SK-N-SH treated with all-trans-retinoic acid at 6 μM for 48 hours (cell line): ENCODE results near the gene LCE7A.

ENCODE experiments used
- ATAC-seq: fragments of 200-7000 bp; cut with Tn5 transposase; 3 replicates; pipeline ENCODE4 v1.9.1; 2020; ENCODE audit warnings: mild to moderate bottlenecking, moderate library complexity
- ARNTL ChIP-seq: fragments of 450-650 bp; formaldehyde crosslinking; IDR thresholded peaks from 2 replicates; pipeline ENCODE4 v1.5.0; 2020; ENCODE audit warnings: low read depth, mild to moderate bottlenecking, moderate library complexity, borderline replicate concordance
- BACH2 ChIP-seq: fragments of 250-450 bp; sonication (Bioruptor Pico); IDR thresholded peaks from 2 replicates; pipeline ENCODE4 v1.9.0; 2021; ENCODE audit warnings: mild to moderate bottlenecking, borderline replicate concordance
- CREB5 ChIP-seq: fragments of 250-450 bp; sonication (Bioruptor Pico); IDR thresholded peaks from 2 replicates; pipeline ENCODE4 v1.5.1; 2020; ENCODE audit warnings: low read depth, mild to moderate bottlenecking, moderate library complexity
- CSDC2 ChIP-seq: fragments of 250-450 bp; sonication (Bioruptor Pico); IDR thresholded peaks from 2 replicates; pipeline ENCODE4 v1.5.0; 2020; ENCODE audit warnings: mild to moderate bottlenecking, moderate library complexity
- CSRNP3 ChIP-seq: fragments of 250-450 bp; sonication (Bioruptor Pico); IDR thresholded peaks from 2 replicates; pipeline ENCODE4 v1.5.1; 2021; ENCODE audit warnings: mild to moderate bottlenecking, moderate library complexity
- ESRRG ChIP-seq: fragments of 250-450 bp; sonication (Bioruptor Pico); IDR thresholded peaks from 2 replicates; pipeline ENCODE4 v1.6.1; 2021; ENCODE audit warnings: mild to moderate bottlenecking
- GLIS3 ChIP-seq: fragments of 250-450 bp; sonication (Bioruptor Pico); IDR thresholded peaks from 2 replicates; pipeline ENCODE4 v1.5.0; 2020; ENCODE audit warnings: mild to moderate bottlenecking, moderate library complexity
- ISL1 ChIP-seq: fragments of 250-450 bp; sonication (Bioruptor Pico); IDR thresholded peaks from 2 replicates; pipeline ENCODE4 v2.1.2; 2022; ENCODE audit warnings: mild to moderate bottlenecking, moderate library complexity
- OSR1 ChIP-seq: fragments of 250-450 bp; sonication (Bioruptor Pico); IDR thresholded peaks from 2 replicates; pipeline ENCODE4 v1.8.0; 2022; ENCODE audit warnings: moderate library complexity, mild to moderate bottlenecking, inconsistent platforms
- POU6F1 ChIP-seq: fragments of 250-450 bp; sonication (Bioruptor Pico); IDR thresholded peaks from 2 replicates; pipeline ENCODE4 v1.8.0; 2021; ENCODE audit warnings: low read depth, mild to moderate bottlenecking, moderate library complexity, borderline replicate concordance
- PPARA ChIP-seq: fragments of 250-450 bp; sonication (Bioruptor Pico); IDR thresholded peaks from 2 replicates; pipeline ENCODE4 v1.5.0; 2020; ENCODE audit warnings: mild to moderate bottlenecking, borderline replicate concordance
- RARB ChIP-seq: fragments of 250-450 bp; sonication (Bioruptor Pico); IDR thresholded peaks from 2 replicates; pipeline ENCODE4 v1.8.0; 2021; ENCODE audit warnings: mild to moderate bottlenecking, moderate library complexity
- SNAI2 ChIP-seq: fragments of 250-450 bp; sonication (Bioruptor Pico); IDR thresholded peaks from 2 replicates; pipeline ENCODE4 v1.5.0; 2020; ENCODE audit warnings: mild to moderate bottlenecking, moderate library complexity
- TCF4 ChIP-seq: fragments of 250-450 bp; sonication (Bioruptor Pico); IDR thresholded peaks from 2 replicates; pipeline ENCODE4 v1.8.0; 2021; ENCODE audit warnings: mild to moderate bottlenecking, moderate library complexity, borderline replicate concordance
- TOX ChIP-seq: fragments of 250-450 bp; sonication (Bioruptor Pico); IDR thresholded peaks from 2 replicates; pipeline ENCODE4 v1.8.0; 2021; ENCODE audit warnings: mild to moderate bottlenecking, moderate library complexity, borderline replicate concordance
- TSHZ2 ChIP-seq: fragments of 250-450 bp; sonication (Bioruptor Pico); IDR thresholded peaks from 2 replicates; pipeline ENCODE4 v1.5.0; 2020; ENCODE audit warnings: mild to moderate bottlenecking, moderate library complexity
- ZFP3 ChIP-seq: fragments of 250-450 bp; sonication (Bioruptor Pico); IDR thresholded peaks from 2 replicates; pipeline ENCODE4 v1.5.0; 2020; ENCODE audit warnings: mild to moderate bottlenecking, moderate library complexity
- ZFP30 ChIP-seq: fragments of 450-650 bp; formaldehyde crosslinking; IDR thresholded peaks from 2 replicates; pipeline ENCODE4 v1.5.0; 2022; ENCODE audit warnings: mild to moderate bottlenecking, moderate library complexity
- ZNF565 ChIP-seq: fragments of 450-650 bp; formaldehyde crosslinking; conservative IDR thresholded peaks from 2 replicates; pipeline ENCODE4 v1.5.0; 2020; ENCODE audit warnings: low read depth, mild to moderate bottlenecking, moderate library complexity
- ZNF70 ChIP-seq: fragments of 450-650 bp; formaldehyde crosslinking; IDR thresholded peaks from 2 replicates; pipeline ENCODE4 v1.5.0; 2020; ENCODE audit warnings: mild to moderate bottlenecking, moderate library complexity
- ZNF8 ChIP-seq: fragments of 450-650 bp; formaldehyde crosslinking; IDR thresholded peaks from 2 replicates; pipeline ENCODE4 v1.5.0; 2020; ENCODE audit warnings: mild to moderate bottlenecking, moderate library complexity

Gene LCE7A

GRCh38 chr1:152869808-152870419 lies 10.1 kb downstream of the LCE7A start:
- peak; percentile 87 for ATAC-seq
- TF ChIP-seq SNAI2 (CRISPR knock-in tag) (no peak), OSR1 (CRISPR knock-in tag) (no peak), ZNF8 (no peak), CSRNP3 (CRISPR knock-in tag) (no peak), ESRRG (CRISPR knock-in tag) (no peak), CREB5 (no peak), CSDC2 (CRISPR knock-in tag) (no peak), ZFP30 (CRISPR knock-in tag) (no peak), TSHZ2 (no peak), GLIS3 (CRISPR knock-in tag) (no peak), ZNF565 (CRISPR knock-in tag) (no peak), RARB (CRISPR knock-in tag) (no peak), ARNTL (CRISPR knock-in tag) (no peak), ZNF70 (CRISPR knock-in tag) (no peak), ISL1 (CRISPR knock-in tag) (no peak), TOX (CRISPR knock-in tag) (no peak)

- TF ChIP-seq ZFP30 (CRISPR knock-in tag) (no peak), BACH2 (CRISPR knock-in tag) (no peak), ARNTL (CRISPR knock-in tag) (no peak), OSR1 (CRISPR knock-in tag) (no peak), ISL1 (CRISPR knock-in tag) (no peak), GLIS3 (CRISPR knock-in tag) (no peak), ZNF8 (no peak), POU6F1 (CRISPR knock-in tag) (no peak), TOX (CRISPR knock-in tag) (no peak), CREB5 (no peak), TSHZ2 (no peak), ZNF565 (CRISPR knock-in tag) (no peak), TCF4 (no peak), CSDC2 (CRISPR knock-in tag) (no peak), PPARA (no peak), ZFP3 (CRISPR knock-in tag) (no peak)
- peak; percentile 87 for ATAC-seq
Observed at GRCh38 chr1:152870831-152871730, 11.3 kb downstream of the LCE7A start.
